H9 (cell line): Measurements from ENCODE around the gene STARD3. TPM values are rescaled to one million over a fixed set of nuclear protein-coding genes. Genes with fewer than 3 reads are reported as not detected.

ENCODE experiments used
- DNase-seq: peaks from one replicate; pipeline ENCODE4 v3.0.0-alpha.2; 2017
- H2AFZ ChIP-seq: one replicate; pipeline ENCODE4 v1.6.1; 2013; ENCODE audit warnings: mild to moderate bottlenecking, low read length, control low read depth, moderate library complexity
- H2AK5ac ChIP-seq: 2 replicates; pipeline ENCODE4 v1.6.1; 2013; ENCODE audit warnings: low read length, control low read depth, mixed read lengths; ENCODE audit not compliant: insufficient read length
- H2BK120ac ChIP-seq: one replicate; pipeline ENCODE4 v1.6.1; 2013; ENCODE audit warnings: low read depth, mild to moderate bottlenecking, low read length, control low read depth, inconsistent platforms; ENCODE audit not compliant: poor library complexity, severe bottlenecking
- H2BK12ac ChIP-seq: 2 replicates; pipeline ENCODE4 v1.6.1; 2013; ENCODE audit warnings: low read length, control low read depth, mixed read lengths, low read depth; ENCODE audit not compliant: insufficient read length
- H2BK15ac ChIP-seq: 2 replicates; pipeline ENCODE4 v1.6.1; 2013; ENCODE audit warnings: low read depth, low read length, control low read depth
- H2BK20ac ChIP-seq: one replicate; pipeline ENCODE4 v1.6.1; 2013; ENCODE audit warnings: low read depth, mild to moderate bottlenecking, low read length, control low read depth, inconsistent platforms; ENCODE audit not compliant: poor library complexity, severe bottlenecking
- H2BK5ac ChIP-seq: 2 replicates; pipeline ENCODE4 v1.6.1; 2013; ENCODE audit warnings: low read length, control low read depth, mixed read lengths; ENCODE audit not compliant: insufficient read length
- H3K14ac ChIP-seq: 2 replicates; pipeline ENCODE4 v1.6.1; 2013; ENCODE audit warnings: low read length, control low read depth; ENCODE audit not compliant: insufficient read depth
- H3K18ac ChIP-seq: 2 replicates; pipeline ENCODE4 v1.6.1; 2013; ENCODE audit warnings: low read depth, mild to moderate bottlenecking, mixed read lengths, low read length, control low read depth; ENCODE audit not compliant: insufficient read length
- H3K23ac ChIP-seq: 2 replicates; pipeline ENCODE4 v1.6.1; 2013; ENCODE audit warnings: low read length, control low read depth, mixed read lengths, low read depth; ENCODE audit not compliant: insufficient read length
- H3K23me2 ChIP-seq: 2 replicates; pipeline ENCODE4 v1.6.1; 2013; ENCODE audit warnings: low read depth, mild to moderate bottlenecking, mixed read lengths, low read length, control low read depth; ENCODE audit not compliant: insufficient read length, poor library complexity, severe bottlenecking
- H3K27ac ChIP-seq: 2 replicates; pipeline ENCODE4 v1.5.1; 2013; ENCODE audit warnings: low read length, control low read depth, mixed read lengths, low read depth; ENCODE audit not compliant: insufficient read length
- H3K27me3 ChIP-seq: 2 replicates; pipeline ENCODE4 v1.6.1; 2013; ENCODE audit warnings: low read length, control low read depth, inconsistent platforms; ENCODE audit not compliant: insufficient read depth
- H3K4ac ChIP-seq: 2 replicates; pipeline ENCODE4 v1.6.1; 2013; ENCODE audit warnings: low read depth, mild to moderate bottlenecking, control low read depth, inconsistent platforms, low read length, moderate library complexity
- H3K4me1 ChIP-seq: 2 replicates; pipeline ENCODE4 v1.6.1; 2013; ENCODE audit warnings: low read length, control low read depth, inconsistent platforms; ENCODE audit not compliant: insufficient read depth
- H3K4me2 ChIP-seq: 2 replicates; pipeline ENCODE4 v1.6.1; 2013; ENCODE audit warnings: low read length, control low read depth, mixed read lengths; ENCODE audit not compliant: insufficient read length, insufficient read depth
- H3K56ac ChIP-seq: 2 replicates; pipeline ENCODE4 v1.6.1; 2013; ENCODE audit warnings: low read depth, mild to moderate bottlenecking, mixed read lengths, low read length, control low read depth; ENCODE audit not compliant: insufficient read length
- H3K79me1 ChIP-seq: 2 replicates; pipeline ENCODE4 v1.6.1; 2013; ENCODE audit warnings: low read depth, mild to moderate bottlenecking, moderate library complexity, low read length, control low read depth, inconsistent platforms; ENCODE audit not compliant: insufficient read depth, poor library complexity, severe bottlenecking
- H3K79me2 ChIP-seq: 2 replicates; pipeline ENCODE4 v1.6.1; 2013; ENCODE audit warnings: low read length, control low read depth, inconsistent platforms; ENCODE audit not compliant: insufficient read depth
- H3K9ac ChIP-seq: 2 replicates; pipeline ENCODE4 v1.6.1; 2013; ENCODE audit warnings: low read length, control low read depth, mixed read lengths; ENCODE audit not compliant: insufficient read length; ENCODE audit errors: extremely low read depth
- H3K9me3 ChIP-seq: one replicate; pipeline ENCODE4 v1.6.1; 2013; ENCODE audit warnings: low read depth, low read length, inconsistent platforms; ENCODE audit not compliant: control insufficient read depth
- H3T11ph ChIP-seq: one replicate; pipeline ENCODE4 v1.6.1; 2013; ENCODE audit warnings: mild to moderate bottlenecking, low read length, control low read depth, inconsistent platforms
- H4K20me1 ChIP-seq: one replicate; pipeline ENCODE4 v1.6.1; 2013; ENCODE audit not compliant: control insufficient read depth, insufficient read length, insufficient read depth
- H4K5ac ChIP-seq: 2 replicates; pipeline ENCODE4 v1.6.1; 2013; ENCODE audit warnings: low read depth, mild to moderate bottlenecking, mixed read lengths, low read length, control low read depth; ENCODE audit not compliant: insufficient read length
- H4K8ac ChIP-seq: replicated peaks from 2 replicates; pipeline ENCODE4 v1.6.1; 2013; ENCODE audit warnings: low read length, control low read depth, mixed read lengths, low read depth; ENCODE audit not compliant: insufficient read length
- H4K91ac ChIP-seq: 2 replicates; pipeline ENCODE4 v1.6.1; 2013; ENCODE audit warnings: low read depth, mild to moderate bottlenecking, moderate library complexity, mixed read lengths, low read length, control low read depth; ENCODE audit not compliant: insufficient read length
- H3K27ac Mint-ChIP-seq, 3 experiments: 2 replicates in 2 of 3; 3 replicates in 1 of 3; pipeline ENCODE4 v1.8.0; 2020 to 2021; ENCODE audit warnings: mixed read lengths in 3 of 3, mild to moderate bottlenecking in 1 of 3, moderate library complexity in 1 of 3
- H3K27me3 Mint-ChIP-seq: 2 replicates; pipeline ENCODE4 v1.8.0; 2021; ENCODE audit warnings: low read depth, mild to moderate bottlenecking, moderate library complexity, mixed read lengths
- H3K36me3 Mint-ChIP-seq, 3 experiments: 2 replicates in 2 of 3; 3 replicates in 1 of 3; pipeline ENCODE4 v1.8.0; 2020 to 2021; ENCODE audit warnings: low read depth in 3 of 3, mixed read lengths in 3 of 3; ENCODE audit not compliant: insufficient read depth in 1 of 3
- H3K4me1 Mint-ChIP-seq, 2 experiments: 2 replicates each; pipeline ENCODE4 v1.8.0; 2020; ENCODE audit warnings: mixed read lengths in 2 of 2
- H3K4me3 Mint-ChIP-seq, 2 experiments: 2 replicates in 1 of 2; 3 replicates in 1 of 2; pipeline ENCODE4 v1.8.0; 2020 to 2021; ENCODE audit warnings: mild to moderate bottlenecking in 2 of 2, mixed read lengths in 2 of 2, moderate library complexity in 1 of 2
- H3K9me3 Mint-ChIP-seq, 2 experiments: 2 replicates in 1 of 2; 3 replicates in 1 of 2; pipeline ENCODE4 v1.8.0; 2020; ENCODE audit warnings: mild to moderate bottlenecking in 2 of 2, mixed read lengths in 2 of 2, moderate library complexity in 1 of 2
- WGBS: extraction: QIAGEN DNeasy Blood & Tissue Kit; methylation state at CpG from one replicate; pipeline ENCODE4 v1.1.7; 2013; ENCODE audit warnings: missing lambda C conversion rate, low lambda C conversion rate, mixed read lengths; ENCODE audit not compliant: insufficient read length; ENCODE audit errors: extremely low coverage; 5-methylcytosine and 5-hydroxymethylcytosine counted together
- total RNA-seq: library from RNA; stranded (reverse); gene quantifications from 2 replicates; pipeline ENCODE4 v1.2.1, GENCODE V29; 2021
- TF ChIP-seq, protein P1 (sequence below): fragments of 200-600 bp; sonication (generic); conservative IDR thresholded peaks from 3 replicates; pipeline ENCODE4 v1.8.0; 2021; ENCODE audit warnings: antibody characterized with exemption, mild to moderate bottlenecking

The STARD3 gene
- total RNA-seq, 1 experiment from 2014 or later: 51.3 TPM

DNA sequence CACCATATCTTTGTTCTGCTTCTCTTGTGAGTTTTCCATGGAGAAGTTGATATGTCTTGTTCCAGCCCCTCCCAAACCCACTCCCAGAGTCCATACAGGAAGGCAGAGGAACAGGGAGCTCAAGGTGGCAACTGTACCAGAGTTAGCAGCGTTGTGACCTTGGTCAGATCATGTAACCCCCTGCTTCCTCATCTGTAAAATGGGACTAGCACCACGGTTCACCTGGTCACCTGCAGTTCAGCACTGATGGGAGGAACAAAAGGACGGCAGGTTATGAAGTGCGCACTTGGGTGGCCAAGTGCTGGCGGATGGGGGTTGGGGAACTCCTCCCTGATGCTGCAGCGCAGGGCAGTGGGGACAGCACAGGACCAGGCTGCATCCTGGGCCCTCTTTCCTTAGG is 21.5 kb upstream of the STARD3 start:
- no peak overlapping the region for H4K5ac ChIP-seq
- no peak overlapping the region for H3K27ac ChIP-seq
- no peak overlapping the region for H3T11ph ChIP-seq
- WGBS: no CpG with 5 or more reads among the region's 6 CpGs
- no peak overlapping the region for H3K9ac ChIP-seq
- H2BK15ac ChIP-seq: no peak overlapping the region
- no peak overlapping the region for H2BK5ac ChIP-seq
- no peak overlapping the region for H2BK120ac ChIP-seq
- H3K4me3 Mint-ChIP-seq: no peak overlapping the region; a peak in 1 of 5 replicates
- H3K4me2 ChIP-seq: no peak overlapping the region
- H3K27ac Mint-ChIP-seq: no peak overlapping the region
- no peaks in the 10 kb centered on the region for H3K4me1 ChIP-seq
- no peak overlapping the region for H4K8ac ChIP-seq
- no peak overlapping the region for H2BK12ac ChIP-seq
- peaks cover 97% of the 10 kb centered on the region for H3K27me3 Mint-ChIP-seq
- TF ChIP-seq, protein P1, sequence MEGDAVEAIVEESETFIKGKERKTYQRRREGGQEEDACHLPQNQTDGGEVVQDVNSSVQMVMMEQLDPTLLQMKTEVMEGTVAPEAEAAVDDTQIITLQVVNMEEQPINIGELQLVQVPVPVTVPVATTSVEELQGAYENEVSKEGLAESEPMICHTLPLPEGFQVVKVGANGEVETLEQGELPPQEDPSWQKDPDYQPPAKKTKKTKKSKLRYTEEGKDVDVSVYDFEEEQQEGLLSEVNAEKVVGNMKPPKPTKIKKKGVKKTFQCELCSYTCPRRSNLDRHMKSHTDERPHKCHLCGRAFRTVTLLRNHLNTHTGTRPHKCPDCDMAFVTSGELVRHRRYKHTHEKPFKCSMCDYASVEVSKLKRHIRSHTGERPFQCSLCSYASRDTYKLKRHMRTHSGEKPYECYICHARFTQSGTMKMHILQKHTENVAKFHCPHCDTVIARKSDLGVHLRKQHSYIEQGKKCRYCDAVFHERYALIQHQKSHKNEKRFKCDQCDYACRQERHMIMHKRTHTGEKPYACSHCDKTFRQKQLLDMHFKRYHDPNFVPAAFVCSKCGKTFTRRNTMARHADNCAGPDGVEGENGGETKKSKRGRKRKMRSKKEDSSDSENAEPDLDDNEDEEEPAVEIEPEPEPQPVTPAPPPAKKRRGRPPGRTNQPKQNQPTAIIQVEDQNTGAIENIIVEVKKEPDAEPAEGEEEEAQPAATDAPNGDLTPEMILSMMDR: no peak
- no peaks in the 10 kb centered on the region for H3K79me1 ChIP-seq
- H2BK20ac ChIP-seq: no peak overlapping the region
- peaks cover 2% of the 10 kb centered on the region for H3K23me2 ChIP-seq
- peaks cover 5 to 15% of the 10 kb centered on the region in 2 experiments for H3K4me1 Mint-ChIP-seq
- DNase-seq: no peak
- H3K23ac ChIP-seq: no peak overlapping the region
- H3K4ac ChIP-seq: no peak overlapping the region
- no peaks in the 10 kb centered on the region for H4K20me1 ChIP-seq
- no peaks in the 10 kb centered on the region for H3K9me3 Mint-ChIP-seq
- H2AK5ac ChIP-seq: no peak overlapping the region
- H3K79me2 ChIP-seq: no peaks in the 10 kb centered on the region
- no peak overlapping the region for H3K56ac ChIP-seq
- H3K27me3 ChIP-seq: peaks cover 19% of the 10 kb centered on the region; the same call in 1 of the 2 replicates
- no peak overlapping the region for H4K91ac ChIP-seq
- H2AFZ ChIP-seq: no peak overlapping the region
- H3K14ac ChIP-seq: no peak overlapping the region
- no peaks in the 10 kb centered on the region for H3K36me3 Mint-ChIP-seq
- no peak overlapping the region for H3K18ac ChIP-seq
- H3K9me3 ChIP-seq: no peaks in the 10 kb centered on the region
